Non-pigmented ciliary epithelial cell (primary cell): Measurements from ENCODE around the gene ME1.
"Not testable (repeated sequence)": the region's sequence is repeated elsewhere in the genome, so short reads cannot be mapped to it uniquely, and the experiment has no call there.

Experiments
- DNase-seq: peaks from one replicate; pipeline ENCODE4 v3.0.0-alpha.2; 2010; ENCODE audit warnings: low read depth

ME1 gene

GRCh38 chr6:83430611-83431544 lies at the start of gene ME1:
Gene ME1, minus strand, starts transcription at chr6:83431051. Its CDS starts 97 bp downstream, at chr6:83430954.
- no peak for DNase-seq

- no peak for DNase-seq
These were observed 49.6 kb upstream of the ME1 start for GRCh38 chr6:83480470-83480869.

- DNase-seq: no peak
These were observed 48.5 kb upstream of the ME1 start for GRCh38 chr6:83479389-83479788.

- DNase-seq: no peak
These were observed 46.1 kb upstream of the ME1 start for GRCh38 chr6:83476971-83477370.

- no peak for DNase-seq
These were observed 43.5 kb upstream of the ME1 start for GRCh38 chr6:83474309-83474708.

- no peak for DNase-seq
These were observed 41.9 kb upstream of the ME1 start for GRCh38 chr6:83472767-83473166.

GRCh38 chr6:83470587-83470986 lies 39.7 kb upstream of the ME1 start:
- DNase-seq: no peak

- no peak for DNase-seq
These were observed 39.1 kb upstream of the ME1 start for GRCh38 chr6:83470001-83470400.

GRCh38 chr6:83467620-83468036 lies 36.8 kb upstream of the ME1 start:
- no peak for DNase-seq

- no peak for DNase-seq
These were observed 35.5 kb upstream of the ME1 start for GRCh38 chr6:83466328-83466727.

GRCh38 chr6:83464381-83465140 lies 33.7 kb upstream of the ME1 start:
- DNase-seq: no peak

GRCh38 chr6:83463886-83464285 lies 33.0 kb upstream of the ME1 start:
- no peak for DNase-seq

- DNase-seq: no peak
These were observed 31.7 kb upstream of the ME1 start for GRCh38 chr6:83462524-83462923.

GRCh38 chr6:83461438-83461837 lies 30.6 kb upstream of the ME1 start:
- DNase-seq: no peak

GRCh38 chr6:83459663-83460062 lies 28.8 kb upstream of the ME1 start:
- DNase-seq: no peak

GRCh38 chr6:83450015-83450414 lies 19.2 kb upstream of the ME1 start:
- DNase-seq: not testable (repeated sequence)

GRCh38 chr6:83444086-83444699 lies 13.3 kb upstream of the ME1 start:
- not testable (repeated sequence) for DNase-seq

GRCh38 chr6:83443516-83443915 lies 12.7 kb upstream of the ME1 start:
- no peak for DNase-seq

- peak; percentile 36 for DNase-seq
These were observed 11.9 kb upstream of the ME1 start for GRCh38 chr6:83442752-83443151.

- no peak for DNase-seq
These were observed 8.3 kb upstream of the ME1 start for GRCh38 chr6:83439201-83439600.

GRCh38 chr6:83436674-83437073 lies 5.8 kb upstream of the ME1 start:
- no peak for DNase-seq

GRCh38 chr6:83433177-83433576 lies 2.3 kb upstream of the ME1 start:
- no peak for DNase-seq

- DNase-seq: no peak
These were observed 1.8 kb upstream of the ME1 start for GRCh38 chr6:83432636-83433035.
